NCI-H1930 (cell line): ENCODE results near the gene CCDC33.
"Not testable (repeated sequence)": the region's sequence is repeated elsewhere in the genome, so short reads cannot be mapped to it uniquely, and the experiment has no call there.

ENCODE experiments used
- DNase-seq, 2 experiments: peaks; one replicate each; lab custom pipeline; 2025; lab: John Stamatoyannopoulos, UW

CCDC33 gene

DNA sequence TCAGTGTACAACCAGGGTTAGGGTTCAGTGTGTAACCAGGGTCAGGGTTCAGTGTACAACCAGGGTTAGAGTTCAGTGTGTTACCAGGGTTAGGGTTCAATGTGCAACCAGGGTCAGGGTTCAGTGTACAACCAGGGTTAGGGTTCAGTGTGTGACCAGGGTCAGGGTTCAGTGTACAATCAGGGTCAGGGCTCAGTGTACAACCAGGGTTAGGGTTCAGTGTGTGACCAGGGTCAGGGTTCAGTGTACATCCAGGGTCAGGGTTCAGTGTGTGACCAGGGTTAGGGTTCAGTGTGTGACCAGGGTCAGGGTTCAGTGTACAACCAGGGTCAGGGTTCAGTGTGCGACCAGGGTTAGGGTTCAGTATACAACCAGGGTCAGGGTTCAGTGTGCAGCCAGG is 98.0 kb downstream of the CCDC33 start:
- DNase-seq = no peak

DNA sequence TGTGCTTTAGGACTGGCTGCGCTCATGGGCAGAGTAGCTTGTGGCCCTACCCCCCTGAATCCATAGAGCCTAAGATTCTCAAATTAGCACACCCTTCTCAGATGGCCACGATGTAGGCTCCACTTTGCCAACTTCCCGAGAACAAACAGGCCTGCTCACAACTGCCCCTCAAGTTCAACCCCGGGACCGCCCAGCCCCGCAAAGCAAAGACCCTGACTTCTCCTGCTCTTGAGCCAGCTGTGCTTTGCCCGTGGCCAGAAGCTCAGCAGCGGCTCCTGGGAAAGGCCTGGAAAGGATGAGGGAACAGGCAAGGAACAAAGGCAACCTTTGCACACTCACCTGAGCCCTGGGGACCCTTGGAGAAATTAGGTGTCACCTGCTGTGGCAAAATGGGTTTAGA is 99.3 kb downstream of the CCDC33 start:
- DNase-seq = no peak

DNA sequence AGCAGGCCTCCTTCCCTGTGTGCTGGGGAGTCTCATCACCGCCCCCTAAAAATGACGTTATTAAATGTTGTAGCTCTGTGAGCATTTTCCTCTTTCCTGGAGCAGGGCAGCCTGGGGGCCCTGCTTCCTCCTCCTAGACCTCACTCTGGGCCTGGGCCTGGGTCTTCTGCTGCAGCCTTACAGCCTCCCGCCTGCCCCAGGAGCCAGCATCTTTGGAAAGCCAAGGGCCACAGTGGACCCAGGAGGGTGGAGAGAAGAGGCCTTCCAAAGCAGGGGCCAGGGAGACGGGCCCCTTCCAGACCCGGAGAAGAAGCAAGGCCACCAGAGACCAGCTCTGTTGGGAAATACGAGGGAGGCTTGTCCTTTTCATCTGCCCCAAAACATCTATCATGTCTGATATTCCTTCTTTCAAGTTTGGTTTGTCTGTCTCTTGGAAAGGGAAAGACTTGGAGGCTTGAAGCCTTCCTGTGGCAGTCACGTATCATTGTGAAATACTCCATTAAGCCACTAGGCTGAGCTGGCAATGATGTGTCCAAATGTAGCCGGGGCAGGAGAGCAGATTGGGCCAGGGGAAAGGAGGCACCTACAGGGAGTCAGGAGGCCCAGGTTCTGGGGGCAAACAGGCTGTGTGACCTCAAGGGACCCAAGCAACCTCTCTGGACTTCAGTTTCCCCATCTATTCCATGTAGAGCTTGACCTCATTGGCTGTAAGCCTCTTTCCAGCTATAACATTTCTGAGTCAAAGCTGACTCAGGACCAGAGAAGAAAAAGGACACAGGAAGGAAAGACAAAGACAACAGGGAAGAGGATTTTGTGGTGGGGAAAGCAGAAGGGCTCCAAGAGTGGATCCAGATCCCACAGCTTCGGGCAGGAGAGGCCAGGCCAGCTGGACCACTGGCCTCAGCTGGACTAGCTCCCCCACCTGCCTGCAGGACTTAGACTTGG is 100.2 kb downstream of the CCDC33 start:
- DNase-seq = no peak

DNA sequence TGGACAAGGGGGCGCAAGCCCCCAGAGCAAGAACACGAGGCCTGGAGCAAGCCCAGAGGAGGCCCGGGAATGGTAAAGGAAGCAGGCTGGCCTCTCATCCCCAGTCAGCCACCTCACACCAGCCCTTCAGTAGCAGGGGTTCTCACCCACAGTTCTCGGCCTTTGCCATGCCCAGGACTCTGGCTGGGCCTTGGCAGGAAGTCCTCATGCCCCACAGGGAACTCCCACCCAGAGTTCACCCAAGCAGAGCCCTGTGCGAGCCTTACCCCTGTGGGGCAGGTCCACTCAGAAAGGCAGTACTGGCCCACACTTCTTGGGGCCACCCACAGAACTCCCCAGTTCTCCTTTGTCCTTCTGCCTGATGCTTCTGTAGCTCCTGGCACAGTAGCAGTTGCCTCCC is 101.0 kb downstream of the CCDC33 start:
- DNase-seq = no peak

DNA sequence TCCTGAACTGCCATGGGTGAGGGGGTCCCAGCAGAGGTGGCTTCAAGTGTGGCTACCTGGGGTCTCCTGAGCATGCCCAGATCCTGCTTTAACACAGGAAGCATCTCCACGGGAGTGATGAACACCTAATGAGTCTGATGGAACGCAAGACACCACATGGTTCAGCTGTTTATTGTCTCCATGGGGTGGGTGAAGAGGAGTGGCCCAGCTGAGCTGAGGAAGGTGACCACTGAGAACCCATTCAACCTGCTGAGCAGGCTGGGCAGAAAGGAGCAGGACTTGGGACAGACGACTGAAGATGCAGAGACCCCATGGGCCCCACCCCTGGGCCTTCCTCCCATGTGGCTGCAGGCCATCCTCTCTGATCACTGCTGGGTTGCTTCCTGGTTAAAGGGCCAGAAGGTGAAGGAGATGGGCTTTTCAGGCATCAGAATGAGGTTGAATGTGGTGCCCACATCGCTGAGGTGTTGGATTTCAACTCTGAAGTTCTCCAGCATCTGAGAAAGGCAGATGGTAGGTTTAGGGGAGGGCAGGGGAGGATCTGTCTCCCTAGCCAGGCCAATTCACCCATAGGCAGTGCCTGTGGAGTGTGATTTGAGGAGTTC is 101.6 kb downstream of the CCDC33 start:
- DNase-seq = no peak

DNA sequence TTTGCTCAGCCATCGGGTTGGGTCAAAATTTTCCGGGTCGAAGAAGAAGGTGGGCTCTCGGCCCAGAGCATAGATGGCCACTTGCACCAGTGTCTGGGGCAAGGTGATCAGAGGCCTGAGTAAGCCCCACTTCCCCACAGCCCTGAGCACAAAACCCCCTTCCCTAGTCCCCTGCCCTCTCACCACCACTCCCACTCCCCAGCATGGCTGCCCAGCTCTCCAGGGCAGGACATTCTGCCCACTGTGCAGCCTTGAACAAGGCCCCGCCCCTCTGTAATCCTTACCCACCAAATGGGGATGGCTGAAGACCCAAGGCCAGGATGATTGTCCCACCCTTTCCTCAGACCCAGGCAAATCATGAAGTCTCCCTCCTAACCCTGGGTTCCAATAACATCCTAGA is 102.5 kb downstream of the CCDC33 start:
- no peak for DNase-seq

DNA sequence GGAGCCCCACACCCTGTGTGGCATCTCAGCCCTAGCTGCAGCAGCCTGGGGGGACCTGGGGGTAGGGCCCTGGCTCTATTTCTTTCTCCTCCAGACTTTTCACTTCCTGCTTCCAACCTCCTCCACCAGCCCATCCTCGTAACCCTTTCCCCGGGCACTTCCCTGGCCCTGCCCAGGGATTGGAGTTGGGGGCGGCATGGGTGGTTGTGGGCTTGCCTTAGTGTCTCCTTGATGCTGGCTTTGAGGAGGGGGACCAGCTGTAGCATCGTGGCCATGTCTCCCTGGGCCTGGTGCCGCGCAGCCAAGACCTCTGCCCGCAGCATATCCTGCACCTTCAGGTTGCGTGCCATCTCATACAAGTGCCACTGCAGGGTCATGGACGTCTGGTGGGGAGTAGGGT is 103.2 kb downstream of the CCDC33 start:
- no peak for DNase-seq

DNA sequence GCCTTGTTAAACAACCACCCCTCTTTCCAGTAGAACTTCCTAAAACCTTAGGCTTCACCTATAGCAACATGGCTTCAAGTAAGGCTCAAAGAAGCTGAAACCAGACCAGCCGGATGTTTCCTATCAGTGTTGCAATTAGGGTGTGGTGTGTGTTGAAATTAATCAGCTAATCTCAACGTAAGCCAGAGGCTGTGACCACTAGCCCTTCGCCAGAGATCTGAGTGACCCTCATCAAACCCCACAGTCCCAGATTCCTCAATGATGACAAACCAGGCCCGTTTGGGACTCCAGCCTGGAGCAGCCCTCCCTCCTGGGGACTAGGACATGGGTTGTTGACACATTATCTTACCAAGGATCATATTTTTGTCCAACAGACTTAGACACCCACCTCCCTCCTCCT is 104.0 kb downstream of the CCDC33 start:
- DNase-seq = no peak

DNA sequence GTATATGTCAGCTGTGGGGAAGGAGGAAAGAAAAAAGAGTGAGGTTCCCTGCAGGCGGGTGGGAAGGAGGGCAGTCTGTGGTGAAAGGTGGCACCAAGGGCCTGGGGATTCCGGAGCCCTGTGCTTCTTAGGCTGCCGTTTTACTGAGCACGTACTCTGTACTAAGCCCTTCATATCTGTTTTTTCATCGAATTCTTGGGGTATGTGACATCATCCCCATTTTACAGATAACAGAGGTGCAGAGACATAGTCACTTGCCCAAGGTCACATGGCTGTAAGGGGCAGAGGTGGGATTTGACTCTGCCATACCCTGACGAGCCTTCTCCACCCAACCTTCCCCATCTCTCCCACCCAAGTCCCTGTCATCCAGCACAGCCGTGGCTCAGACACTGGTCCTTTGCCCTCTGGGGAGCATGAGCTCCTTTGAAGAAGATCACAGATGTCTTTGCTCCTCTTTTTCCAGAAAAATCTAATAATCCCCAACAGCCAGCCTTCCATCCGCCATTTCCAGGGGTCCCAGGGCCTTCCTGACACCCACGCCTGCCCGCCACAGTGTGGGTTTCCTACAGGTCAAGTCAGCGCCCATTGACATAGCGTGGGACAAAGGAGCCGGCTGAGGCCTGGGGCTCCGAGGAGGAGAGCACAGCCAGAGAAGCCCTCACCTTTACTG is 107.1 kb downstream of the CCDC33 start:
- no peak for DNase-seq

DNA sequence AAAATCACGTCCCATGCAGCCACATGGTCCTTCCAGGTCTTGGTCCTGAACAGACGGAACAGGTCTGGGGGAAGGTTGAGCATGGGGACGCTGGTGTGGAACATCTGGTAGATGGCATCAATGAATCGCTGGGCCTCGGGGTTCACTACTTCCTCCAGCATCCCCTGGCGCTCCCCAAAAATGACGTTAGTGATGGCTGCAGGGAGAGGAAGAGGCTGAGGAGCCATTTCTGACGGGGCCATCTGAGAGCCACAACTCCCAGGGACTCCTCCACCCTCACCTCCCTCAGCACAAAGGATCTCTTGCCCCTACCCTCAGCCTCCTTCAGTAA is 107.6 kb downstream of the CCDC33 start:
- no peak for DNase-seq

DNA sequence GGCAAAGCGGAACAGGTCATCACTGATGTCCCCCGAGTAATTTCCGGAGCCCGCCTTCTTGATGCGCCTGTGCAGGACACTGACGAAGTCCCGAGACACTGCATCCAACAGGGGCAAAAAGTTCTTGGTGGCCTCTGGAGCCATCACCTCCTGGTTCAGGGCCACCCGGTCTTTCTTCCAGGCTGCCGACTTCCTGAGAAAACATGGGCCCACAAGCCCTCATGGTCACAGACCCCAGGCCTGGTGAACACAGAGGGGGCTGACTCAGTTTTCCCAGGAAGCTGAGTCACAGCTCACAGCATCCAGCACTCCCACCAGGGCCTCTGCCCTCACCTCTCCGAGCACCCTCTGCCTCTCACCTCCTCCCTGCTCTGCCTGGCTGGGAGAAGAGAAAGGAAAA is 108.9 kb downstream of the CCDC33 start:
- no peak for DNase-seq

DNA sequence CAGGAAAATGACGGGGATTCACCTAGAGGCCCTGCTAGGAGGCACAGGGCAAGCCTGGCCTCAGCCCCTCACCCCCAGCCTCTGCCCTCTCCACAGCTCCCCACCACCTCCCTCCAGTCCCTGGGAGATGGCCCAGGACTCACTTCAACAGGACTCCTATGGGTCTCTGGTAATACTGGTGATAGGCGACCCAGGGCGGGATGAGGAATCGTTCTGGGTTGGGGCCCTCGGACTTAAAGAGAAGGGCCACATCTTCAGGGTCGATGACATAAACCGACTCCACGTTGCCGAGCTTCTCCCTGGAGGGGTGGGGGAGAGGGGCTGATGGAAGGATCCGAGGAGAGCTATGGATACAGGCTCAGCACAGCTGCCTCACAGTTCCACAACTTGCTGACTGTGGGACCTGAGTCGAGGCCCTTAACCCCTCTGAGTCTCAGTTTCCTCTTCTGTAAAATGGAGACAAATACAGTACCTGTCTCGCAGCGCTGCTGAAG is 111.7 kb downstream of the CCDC33 start:
- no peak for DNase-seq

DNA sequence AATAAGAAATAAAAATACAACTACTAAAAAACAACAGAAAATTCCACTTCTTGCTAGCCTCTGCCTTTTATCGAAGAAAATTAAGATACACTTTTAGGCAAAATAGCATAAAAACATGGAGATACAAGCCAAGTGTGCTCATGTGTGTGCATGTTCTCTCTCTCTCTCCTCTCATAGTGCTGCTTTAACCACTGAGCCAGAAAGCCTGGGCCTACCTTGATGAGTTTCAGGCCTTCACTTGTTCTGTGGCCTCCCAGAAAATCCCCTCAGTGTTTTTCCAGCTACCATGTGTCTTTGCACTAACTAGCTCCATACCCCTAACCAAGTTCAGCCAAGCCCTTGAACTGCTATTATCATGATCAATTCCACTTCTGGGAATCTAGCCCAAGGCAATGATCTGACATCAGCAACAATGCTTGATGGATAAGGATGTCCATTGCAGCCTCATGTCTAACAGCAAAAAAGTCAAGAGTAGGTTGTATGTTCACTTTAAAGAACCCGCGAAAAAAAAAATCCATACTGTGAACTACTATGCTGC is 113.2 kb downstream of the CCDC33 start:
- DNase-seq = no peak

DNA sequence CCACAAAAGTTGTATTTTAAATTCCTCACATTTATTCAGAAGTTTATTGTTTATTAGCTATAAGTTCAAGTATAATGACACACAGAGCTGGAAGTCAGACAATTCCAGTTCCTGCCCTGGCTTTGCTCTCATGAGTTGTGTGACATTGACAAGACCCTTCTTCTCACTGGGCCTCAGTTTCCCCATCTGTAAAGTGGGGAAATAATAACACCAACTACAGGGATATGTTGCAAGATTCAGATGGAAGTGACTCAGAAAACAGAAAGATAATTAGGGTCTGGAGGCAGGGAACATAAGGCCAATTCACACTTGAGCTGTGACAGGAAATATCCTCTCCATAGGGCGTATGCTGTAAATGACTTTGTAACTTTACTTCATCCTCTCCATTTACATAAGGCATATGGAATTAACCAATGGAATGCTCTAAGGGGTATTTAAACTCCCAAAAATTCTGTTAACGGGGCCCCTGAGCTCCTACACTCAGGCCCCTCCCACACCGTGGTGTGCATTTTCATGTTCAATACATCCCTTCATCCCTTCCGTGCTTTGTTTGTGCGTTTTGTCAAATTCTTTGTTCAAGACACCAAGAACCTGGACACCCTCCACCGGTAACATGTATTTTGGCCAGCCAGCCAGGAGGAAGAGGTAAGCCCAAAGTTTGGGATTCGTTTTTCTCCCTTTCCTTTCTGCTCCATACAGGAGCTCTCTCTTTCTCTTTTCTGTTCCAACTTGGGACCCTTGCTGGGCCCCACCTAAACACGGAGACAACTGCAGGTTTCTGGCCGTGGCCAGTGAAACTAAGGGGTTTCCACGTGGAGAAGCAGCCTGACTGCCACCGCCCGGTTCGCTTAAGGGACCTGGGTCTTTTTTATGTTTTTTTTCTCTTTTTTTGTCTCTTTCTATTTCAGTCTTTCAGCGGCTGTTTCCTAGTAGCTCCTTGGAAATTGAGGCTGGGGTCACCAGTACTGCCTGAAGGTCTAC is 114.5 kb downstream of the CCDC33 start:
- no peak for DNase-seq

DNA sequence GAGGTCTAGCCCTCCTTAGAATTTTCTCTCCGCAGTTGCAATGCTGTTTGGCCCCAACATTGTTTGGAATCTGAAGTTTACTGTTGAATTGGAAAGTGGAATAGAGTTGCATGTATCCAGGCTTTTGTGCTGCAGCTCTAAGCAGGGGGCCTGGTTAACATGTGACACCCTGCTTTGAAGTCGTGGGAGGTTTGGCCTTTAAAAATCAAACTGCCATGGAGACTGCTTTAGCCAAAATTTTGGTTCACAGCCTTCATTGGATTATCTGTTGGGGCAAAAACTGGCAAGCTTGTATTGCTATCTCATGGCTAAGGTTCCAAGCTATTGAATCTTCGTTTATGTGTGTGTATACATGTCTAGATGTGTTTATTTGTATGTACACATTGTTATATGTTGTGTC is 115.5 kb downstream of the CCDC33 start:
- DNase-seq = no peak

DNA sequence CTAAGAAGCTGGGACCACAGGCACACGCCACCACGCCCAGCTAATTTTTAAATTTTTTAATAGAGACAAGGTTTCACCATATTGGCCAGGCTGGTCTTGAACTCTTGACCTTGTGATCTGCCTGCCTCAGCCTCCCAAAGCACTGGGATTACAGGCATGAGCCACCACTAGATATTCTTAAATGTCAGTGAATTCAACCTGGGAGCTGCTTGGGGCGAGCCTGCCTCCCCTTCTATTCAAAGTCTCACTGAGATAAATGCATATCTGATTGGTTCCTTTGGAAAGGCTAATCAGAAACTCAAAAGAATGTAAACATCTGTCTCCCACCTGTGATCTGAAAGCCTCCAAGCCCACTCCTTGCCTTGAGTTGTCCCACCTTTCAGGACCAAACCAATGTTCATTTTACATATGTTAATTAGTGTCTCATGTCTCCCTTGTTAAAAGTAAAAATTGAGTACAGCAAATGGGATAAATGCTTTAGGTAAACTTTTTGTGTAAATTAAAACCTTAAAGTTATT is 116.3 kb downstream of the CCDC33 start:
- DNase-seq = no peak

DNA sequence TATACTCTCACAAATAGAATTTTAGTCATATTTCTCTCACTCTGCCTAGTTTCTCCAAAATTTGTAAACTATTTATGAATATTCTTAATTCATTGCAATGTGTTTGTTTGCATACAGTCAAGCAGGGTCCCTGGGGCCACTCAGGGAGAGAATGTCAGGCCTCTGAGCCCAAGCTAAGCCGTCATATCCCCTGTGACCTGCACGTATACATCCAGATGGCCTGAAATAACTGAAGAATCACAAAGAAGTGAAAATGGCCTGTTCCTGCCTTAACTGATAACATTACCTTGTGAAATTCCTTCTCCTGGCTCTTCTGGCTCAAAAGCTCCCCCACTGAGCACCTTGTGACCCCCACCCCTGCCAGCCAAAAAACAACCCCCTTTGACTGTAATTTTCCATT is 117.9 kb downstream of the CCDC33 start:
- not testable (repeated sequence) for DNase-seq

DNA sequence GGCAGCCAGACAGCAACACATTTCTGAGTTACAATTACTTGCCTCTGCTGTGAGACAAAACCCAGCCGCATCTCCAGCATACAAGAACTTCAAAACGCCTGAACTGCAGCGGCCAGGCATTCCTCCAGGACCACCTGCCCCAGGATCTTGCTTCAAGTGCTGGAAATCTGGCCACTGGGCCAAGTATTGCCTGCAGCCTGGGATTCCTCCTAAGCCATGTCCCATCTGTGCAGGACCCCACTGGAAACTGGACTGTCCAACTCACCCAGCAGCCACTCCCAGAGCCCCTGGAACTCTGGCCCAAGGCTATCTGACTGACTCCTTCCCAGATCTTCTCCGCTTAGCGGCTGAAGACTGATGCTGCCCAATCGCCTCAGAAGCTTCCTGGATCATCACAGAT is 119.9 kb downstream of the CCDC33 start:
- not testable (repeated sequence) for DNase-seq

DNA sequence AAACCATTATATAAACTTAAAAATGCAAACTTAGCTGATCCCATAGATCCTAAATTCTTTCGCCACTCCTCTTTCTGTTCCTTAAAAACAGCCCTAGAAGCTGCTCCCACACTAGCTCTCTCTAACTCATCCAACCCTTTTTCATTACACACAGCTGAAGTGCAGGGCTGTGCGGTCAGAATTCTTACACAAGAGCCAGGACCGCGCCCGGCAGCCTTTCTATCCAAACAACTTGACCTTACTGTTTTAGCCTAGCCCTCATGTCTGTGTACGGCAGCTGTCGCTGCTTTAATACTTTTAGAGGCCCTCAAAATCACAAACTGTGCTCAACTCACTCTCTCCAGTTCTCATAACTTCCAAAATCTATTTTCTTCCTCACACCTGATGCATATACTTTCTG is 121.4 kb downstream of the CCDC33 start:
- DNase-seq = not testable (repeated sequence)

DNA sequence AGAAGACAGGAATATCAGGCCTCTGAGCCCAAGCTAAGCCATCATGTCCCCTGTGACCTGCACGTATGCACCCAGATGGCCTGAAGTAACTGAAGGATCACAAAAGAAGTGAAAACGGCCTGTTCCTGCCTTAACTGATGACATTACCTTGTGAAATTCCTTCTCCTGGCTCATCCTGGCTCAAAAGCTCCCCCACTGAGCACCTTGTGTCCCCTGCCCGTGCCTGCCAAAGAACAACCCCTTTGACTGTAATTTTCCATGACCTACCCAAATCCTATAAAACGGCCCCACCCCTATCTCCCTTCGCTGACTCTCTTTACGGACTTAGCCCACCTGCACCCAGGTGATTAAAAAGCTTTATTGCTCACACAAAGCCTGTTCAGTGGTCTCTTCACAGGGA is 123.2 kb downstream of the CCDC33 start:
- not testable (repeated sequence) for DNase-seq

DNA sequence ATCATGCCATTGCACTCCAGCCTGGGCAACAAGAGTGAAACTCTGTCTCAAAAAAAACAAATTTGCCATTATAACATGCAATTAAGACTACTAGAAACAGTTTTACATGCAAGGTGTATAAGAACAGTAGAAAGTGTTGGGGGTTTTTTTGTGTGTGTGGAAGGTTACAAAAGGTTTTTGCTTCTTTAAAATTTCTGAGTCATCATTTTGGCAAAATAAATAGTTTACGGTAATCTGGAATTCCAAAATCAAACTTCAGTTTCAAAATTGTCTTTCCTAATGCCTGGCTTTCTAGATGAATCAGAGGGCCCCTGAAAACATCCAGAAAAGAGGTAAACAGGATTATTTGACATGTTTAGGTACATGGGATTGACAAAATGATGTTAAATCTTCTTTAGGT is 124.7 kb downstream of the CCDC33 start:
- not testable (repeated sequence) for DNase-seq
